Limb (tissue), 2 donors: ENCODE data around the gene LRRC51.

Source experiments
- DNase-seq, 2 donors: peaks; one replicate each; pipeline ENCODE4 v3.0.0-alpha.2; 2016; ENCODE audit errors: extremely low spot score in 2 of 2

Gene LRRC51

GRCh38 chr11:72069787-72070251 is 10.8 kb upstream of the LRRC51 start:
- DNase-seq, result no peak

DNA sequence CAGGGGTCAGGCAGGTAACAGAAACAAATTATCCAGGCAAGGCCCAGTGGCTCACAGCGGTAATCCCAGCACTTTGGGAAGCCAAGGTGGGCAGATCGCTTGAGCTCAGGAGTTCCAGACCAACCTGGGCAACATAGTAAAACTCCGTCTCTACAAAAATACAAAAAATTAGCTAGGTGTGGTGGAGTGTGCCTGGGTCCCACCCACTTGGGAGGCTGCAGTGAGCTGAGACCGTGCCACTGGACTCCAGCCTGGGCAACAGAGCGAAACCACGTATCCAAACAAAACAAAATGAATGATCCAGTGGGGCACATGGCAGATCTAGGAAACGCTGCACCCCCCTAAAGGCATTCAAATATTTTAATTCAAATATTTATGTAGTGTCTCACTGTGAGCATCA is 10.2 kb upstream of the LRRC51 start:
- no peak for DNase-seq

DNA sequence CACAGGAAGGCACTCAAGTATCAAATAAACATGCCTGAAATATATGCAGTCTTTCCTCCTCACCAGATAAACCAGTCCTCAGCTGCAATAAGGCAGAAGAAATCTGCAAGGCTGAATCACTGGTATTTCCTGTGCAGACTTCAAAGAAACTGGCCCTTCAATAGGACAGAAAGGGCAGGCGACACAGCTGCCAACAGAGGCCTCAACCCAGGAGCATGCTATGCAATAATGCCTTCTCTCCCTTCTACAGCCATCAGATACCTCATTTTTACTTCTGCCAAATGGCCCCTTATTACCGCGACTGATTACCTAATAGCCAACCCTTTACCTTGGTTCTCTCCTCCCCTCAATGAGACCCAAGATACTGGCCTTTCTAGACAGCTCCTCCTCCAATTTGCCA is 8.3 kb upstream of the LRRC51 start:
- DNase-seq, result no peak

- DNase-seq, result no peak
These were observed 5.5 kb upstream of the LRRC51 start for GRCh38 chr11:72075109-72075508.

GRCh38 chr11:72075756-72076155 is 4.9 kb upstream of the LRRC51 start:
- no peak for DNase-seq

DNA sequence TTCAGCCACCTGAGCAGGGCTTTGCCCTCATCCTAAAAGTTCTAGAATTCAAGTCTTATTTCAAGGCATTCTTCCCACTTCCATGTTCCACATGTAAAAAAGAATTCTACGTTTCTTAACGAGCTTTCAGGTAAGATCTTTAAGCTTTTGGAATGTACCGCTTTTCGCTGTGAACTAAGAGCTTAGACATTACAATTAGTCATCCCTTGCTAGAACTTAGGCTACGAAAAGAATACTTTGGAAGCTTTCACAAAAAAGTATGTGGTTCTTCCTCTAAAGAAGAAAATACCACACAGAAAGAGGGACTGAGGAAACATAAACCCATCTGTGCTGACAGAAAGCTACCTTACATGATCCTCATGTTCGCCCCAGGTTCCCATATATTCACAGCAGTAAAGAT is 2.2 kb upstream of the LRRC51 start:
- DNase-seq, result no peak

- peak in 1 of 2 donors; percentile 32 for DNase-seq
These were observed 778 bp upstream of the LRRC51 start for GRCh38 chr11:72079819-72080325.

GRCh38 chr11:72081184-72081644 is 564 bp downstream of the LRRC51 start:
- no peak for DNase-seq

- DNase-seq, result no peak
These were observed 1.3 kb downstream of the LRRC51 start for GRCh38 chr11:72081821-72082453.

DNA sequence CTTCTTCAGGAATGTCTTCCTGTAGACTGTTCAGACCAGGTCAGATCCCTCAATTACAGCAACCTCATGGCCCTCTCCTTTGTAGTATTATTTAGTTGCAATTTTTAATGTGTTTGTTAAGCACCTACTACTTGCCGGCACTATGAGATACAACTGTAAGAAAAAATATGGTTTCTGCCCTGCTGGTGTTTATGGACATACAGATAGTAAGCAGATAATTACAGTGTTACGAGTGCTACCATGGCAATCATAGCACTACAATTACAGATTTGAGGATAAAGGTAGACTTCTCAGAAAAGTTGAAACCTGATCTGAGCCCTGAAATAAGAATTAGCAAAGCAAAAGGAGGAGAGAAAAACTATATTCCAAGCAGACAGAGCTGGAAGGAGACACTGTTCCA is 2.8 kb downstream of the LRRC51 start:
- no peak for DNase-seq

- no peak for DNase-seq
These were observed 3.4 kb downstream of the LRRC51 start for GRCh38 chr11:72084076-72084475.

- DNase-seq, result no peak
These were observed 4.3 kb downstream of the LRRC51 start for GRCh38 chr11:72084965-72085364.

DNA sequence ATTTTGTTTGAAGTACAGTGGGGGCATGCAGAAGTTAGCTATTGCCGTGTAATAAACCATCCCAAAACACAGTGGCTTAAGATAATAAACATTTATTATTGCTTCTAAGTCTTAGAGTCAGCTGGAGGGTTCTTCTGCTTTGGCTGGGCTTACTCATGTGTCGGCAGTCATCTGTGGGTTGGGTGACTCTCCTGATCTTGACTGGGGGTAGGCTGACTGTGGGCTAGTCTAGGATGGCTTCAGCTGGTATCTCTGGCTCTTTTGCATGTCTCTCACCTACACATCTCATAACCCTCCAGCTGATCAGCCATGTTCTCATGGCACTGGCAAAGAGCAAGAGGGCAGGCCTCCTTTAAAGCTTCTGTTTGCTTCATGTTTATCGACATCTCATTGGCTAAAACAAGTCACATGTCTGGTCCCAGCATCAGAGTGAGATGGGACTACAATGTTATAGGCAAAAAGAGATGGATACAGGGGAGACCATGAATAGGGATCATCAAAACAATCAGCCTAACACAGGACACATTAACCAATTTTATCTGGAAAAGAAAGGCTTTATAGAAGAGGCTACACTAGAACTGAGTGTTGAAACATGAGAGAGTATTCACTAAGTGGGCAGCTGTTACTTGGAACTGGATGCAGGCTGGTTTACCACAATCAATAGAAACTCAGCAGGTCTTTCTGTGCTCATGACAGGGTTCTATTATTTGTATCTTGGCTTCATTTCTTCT is 5.1 kb downstream of the LRRC51 start:
- no peak for DNase-seq

DNA sequence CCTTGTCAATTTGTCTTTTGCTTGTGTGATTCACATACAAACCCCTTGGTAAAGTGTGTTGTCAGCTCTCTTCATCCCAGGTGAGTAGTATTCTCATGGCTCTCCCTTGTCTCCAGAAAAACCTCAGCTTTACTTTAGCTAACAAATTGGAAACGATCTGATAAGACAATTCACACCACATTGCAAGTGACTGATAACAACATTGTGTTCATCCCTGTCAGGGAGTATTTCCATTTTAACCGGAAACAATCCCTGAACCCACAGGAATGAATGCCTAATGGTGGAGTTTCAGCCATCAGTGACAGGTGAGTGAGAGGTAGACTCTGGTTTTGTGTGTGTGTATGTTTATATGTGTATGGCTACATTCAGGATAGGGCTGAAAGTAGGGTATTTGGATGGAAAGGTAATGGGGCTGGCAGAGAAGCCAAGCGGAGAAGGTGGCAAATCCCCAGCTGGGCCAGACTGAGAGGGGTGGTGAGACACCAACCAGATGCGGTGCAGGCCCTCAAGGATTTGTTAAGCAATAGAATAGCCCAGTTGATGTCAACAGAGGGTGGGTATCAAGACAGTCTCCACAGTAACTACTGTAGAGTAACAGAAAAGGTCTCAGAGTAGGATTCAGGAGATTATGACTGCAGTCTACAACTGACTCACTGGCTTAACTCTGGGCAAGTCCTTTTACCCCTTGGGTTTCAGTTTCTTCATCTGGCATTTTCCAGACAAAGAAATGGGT is 7.6 kb downstream of the LRRC51 start:
- no peak for DNase-seq

GRCh38 chr11:72091292-72091691 is 10.6 kb downstream of the LRRC51 start:
- peak; percentile 26 to 75 for DNase-seq

GRCh38 chr11:72098741-72099140 is 18.1 kb downstream of the LRRC51 start:
- no peak for DNase-seq

DNA sequence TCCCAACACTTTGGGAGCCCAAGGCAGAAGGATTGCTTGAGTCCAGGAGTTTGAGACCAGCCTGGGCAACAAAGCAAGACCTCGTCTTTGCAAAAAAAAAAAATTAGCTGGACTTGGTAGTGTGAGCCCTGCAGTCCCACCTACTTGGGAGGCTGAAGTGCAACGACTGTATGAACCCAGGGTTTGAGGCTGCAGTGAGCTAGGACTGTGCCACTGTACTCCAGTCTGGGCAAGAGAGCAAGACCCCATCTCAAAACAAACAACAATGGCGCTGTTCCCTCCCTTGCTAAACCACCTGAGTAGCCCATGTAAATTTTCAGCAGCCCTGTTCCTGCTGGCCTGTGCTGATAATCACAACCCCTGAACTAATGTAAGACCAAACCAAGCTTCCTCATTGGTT is 19.4 kb downstream of the LRRC51 start:
- DNase-seq, result no peak

DNA sequence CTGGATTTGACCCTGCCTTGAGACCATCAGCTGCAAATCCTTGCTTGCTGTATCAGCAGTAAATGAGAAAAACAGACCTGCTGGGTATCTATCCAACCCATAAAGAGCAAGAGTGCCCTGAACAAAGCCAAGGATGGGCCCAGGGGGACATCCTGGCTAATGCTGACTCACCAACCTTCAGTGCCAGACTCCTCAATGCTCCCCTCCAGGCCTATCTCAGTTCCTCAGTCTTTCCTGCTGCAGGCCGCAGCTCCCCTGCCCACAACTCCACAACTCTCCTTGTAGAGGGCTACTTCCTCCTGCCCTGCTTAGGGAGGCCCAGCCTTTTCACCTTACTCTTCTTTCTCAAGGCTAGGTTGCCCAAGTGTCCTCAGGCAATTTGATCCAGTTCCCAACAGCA is 19.8 kb downstream of the LRRC51 start:
- DNase-seq, result no peak

DNA sequence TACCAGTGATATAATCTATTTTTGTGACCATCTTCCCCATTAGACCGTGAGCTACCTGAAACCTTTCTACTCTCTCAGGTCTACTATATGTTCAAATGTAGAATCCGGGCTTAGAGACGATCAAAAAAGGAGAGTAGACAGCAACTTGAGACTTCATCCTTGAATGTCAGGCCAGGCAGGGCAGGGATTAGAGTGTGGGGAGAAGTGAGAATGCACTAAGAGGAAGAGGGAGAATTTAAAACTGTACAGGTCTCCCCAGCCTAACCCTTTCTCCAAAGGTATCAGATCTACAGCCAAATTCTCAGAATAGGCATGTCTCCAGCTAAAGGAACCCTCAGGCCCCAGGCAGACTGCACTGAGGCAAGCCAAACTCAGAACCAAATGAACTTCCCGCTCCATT is 21.5 kb downstream of the LRRC51 start:
- DNase-seq, result no peak

GRCh38 chr11:72102631-72102945 is 21.9 kb downstream of the LRRC51 start:
- no peak for DNase-seq

DNA sequence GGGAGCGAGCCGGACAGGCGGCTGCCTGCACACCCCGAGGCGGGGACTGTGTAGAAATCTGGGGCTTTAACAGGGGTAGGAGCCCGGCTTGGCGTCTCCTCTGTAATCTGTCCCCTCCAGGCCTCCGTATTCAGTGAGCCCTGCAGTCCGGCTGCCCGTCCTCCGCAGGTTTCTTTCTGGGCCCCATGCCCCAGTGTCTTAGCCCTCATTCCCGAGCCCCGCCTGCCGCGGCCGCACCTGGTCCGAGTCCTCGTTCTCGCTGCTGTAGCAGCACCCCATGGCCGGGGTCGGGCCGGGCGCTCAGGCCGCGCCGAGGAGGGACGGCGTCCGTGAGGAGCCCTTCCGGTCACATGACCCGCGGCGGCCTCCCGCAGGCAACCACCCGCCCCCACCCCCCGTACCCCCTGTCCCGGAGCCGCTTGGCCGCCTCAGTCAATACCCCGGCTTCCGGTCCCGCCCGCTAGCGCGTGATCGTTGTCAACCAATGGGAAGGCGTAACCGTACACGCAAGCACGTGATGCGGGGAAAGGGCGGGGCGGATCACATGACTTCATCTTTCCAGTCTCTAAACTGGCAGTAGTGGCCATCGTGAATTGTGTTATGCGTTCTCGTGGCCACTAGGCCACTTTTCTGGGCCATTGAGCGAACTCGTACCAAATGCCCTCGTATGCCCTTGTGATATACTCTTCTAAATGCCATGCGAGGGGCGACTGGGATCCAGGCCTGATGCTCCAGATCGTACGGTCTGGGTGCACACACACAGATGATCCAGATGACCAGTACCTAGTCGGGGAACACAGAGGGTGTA is 22.5 kb downstream of the LRRC51 start, which contains the start of gene LAMTOR1:
Gene LAMTOR1 (minus strand): TSS at position 352 of the 808 bp plus-strand sequence. CDS start 73 bp downstream, at position 279.
- peak; percentile 98 to 99 for DNase-seq
